ENCODE measurements around the gene TLCD3A. TPM values are rescaled to one million over a fixed set of nuclear protein-coding genes. Genes with fewer than 3 reads are reported as not detected.
"Not testable (repeated sequence)": the region's sequence is repeated elsewhere in the genome, so short reads cannot be mapped to it uniquely, and the experiment has no call there.

The TLCD3A gene
- total and polyA plus RNA-seq, 12 donors: 1.1 to 4.5 (median 2.6) TPM

DNA sequence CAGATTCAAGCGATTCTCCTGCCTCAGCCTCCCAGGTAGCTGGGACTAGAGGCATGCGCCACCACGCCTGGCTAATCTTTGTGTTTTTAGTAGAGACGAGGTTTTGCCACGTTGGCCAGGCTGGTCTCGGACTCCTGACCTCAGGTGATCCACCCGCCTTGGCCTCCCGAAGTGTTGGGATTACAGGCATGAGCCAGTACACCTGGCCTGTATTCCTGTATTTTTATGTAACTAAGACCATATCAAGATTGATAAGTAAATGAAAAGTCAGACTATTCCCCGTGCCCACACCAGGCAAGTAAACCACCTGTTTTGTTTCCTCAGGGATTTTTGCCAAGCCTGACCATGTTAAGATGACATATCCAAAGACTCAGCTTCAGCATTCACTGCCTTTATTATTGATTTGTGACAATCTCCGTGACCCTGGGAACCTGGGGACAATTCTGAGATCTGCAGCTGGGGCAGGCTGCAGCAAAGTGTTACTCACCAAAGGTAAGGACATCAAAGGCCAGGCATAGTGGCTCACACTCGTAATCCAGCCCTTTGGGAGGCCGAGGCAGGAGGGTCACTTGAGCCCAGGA is 55.3 kb downstream of the TLCD3A start:
- DNase-seq (no peak), ATAC-seq (no peak)
- intact Hi-C loops (cut with DNase I): no loop called here
- 88 to 92% methylated on average over 12 of the region's 12 CpGs for WGBS, 2 donors
- H3K27me3 ChIP-seq: no peaks in the 10 kb centered on the region
- no peak overlapping the region for H3K27ac ChIP-seq
- TF ChIP-seq, protein P1, sequence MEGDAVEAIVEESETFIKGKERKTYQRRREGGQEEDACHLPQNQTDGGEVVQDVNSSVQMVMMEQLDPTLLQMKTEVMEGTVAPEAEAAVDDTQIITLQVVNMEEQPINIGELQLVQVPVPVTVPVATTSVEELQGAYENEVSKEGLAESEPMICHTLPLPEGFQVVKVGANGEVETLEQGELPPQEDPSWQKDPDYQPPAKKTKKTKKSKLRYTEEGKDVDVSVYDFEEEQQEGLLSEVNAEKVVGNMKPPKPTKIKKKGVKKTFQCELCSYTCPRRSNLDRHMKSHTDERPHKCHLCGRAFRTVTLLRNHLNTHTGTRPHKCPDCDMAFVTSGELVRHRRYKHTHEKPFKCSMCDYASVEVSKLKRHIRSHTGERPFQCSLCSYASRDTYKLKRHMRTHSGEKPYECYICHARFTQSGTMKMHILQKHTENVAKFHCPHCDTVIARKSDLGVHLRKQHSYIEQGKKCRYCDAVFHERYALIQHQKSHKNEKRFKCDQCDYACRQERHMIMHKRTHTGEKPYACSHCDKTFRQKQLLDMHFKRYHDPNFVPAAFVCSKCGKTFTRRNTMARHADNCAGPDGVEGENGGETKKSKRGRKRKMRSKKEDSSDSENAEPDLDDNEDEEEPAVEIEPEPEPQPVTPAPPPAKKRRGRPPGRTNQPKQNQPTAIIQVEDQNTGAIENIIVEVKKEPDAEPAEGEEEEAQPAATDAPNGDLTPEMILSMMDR (IDR thresholded peaks at IDR 0.05): no peak
- peaks cover 7 to 32% (median 15%) of the 10 kb centered on the region in 9 donors for H3K4me1 ChIP-seq
- peaks cover 0 to 79% (median 28%) of the 10 kb centered on the region in 9 donors for H3K36me3 ChIP-seq
- no peaks in the 10 kb centered on the region for H3K9me3 ChIP-seq
- H3K4me3 ChIP-seq: no peak overlapping the region

DNA sequence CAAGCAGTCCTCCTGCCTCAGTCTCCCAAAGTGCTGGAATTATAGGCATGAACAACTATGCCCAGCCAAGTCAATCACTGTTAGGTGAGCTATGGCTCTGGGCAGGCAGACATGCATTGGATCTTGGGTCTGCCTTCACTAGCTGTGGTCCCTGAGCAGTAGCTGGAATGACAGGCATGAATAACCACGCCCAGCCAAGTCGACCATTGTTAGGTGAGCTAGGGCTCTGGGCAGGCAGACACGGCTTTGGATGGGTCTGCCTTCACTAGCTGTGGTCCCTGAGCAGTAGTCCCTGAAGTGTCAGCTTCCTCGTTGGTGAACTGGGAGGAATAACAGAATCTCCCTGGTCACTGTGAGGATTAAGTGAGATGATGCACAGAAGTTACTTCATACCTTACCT is 56.2 kb downstream of the TLCD3A start:
- ATAC-seq (no peak), DNase-seq (no peak)
- TF ChIP-seq, protein P1 (IDR thresholded peaks at IDR 0.05): no peak
- Histone ChIP-seq H3K36me3 (peaks cover 0 to 84% (median 28%) of the 10 kb centered on the region in 9 donors), H3K27me3 (no peaks in the 10 kb centered on the region), H3K4me1 (peaks cover 2 to 24% (median 7%) of the 10 kb centered on the region in 9 donors), H3K9me3 (no peaks in the 10 kb centered on the region), H3K4me3 (no peak overlapping the region), H3K27ac (no peak overlapping the region)
- 91 to 92% methylated on average over 4 of the region's 4 CpGs for WGBS, 2 donors
- intact Hi-C loops (cut with DNase I): no loop called here

- H3K4me3 ChIP-seq: no peak overlapping the region
- DNase-seq (no peak), ATAC-seq (no peak)
- intact Hi-C loops (cut with DNase I): no loop called here
- no peaks in the 10 kb centered on the region for H3K9me3 ChIP-seq
- no peak overlapping the region for H3K27ac ChIP-seq
- WGBS, 2 donors: 91 to 92% methylated on average over 14 of the region's 14 CpGs
- H3K4me1 ChIP-seq: peaks cover 0 to 18% (median 1%) of the 10 kb centered on the region in 9 donors
- TF ChIP-seq, protein P1 (IDR thresholded peaks at IDR 0.05): no peak
- peaks cover 0 to 77% (median 28%) of the 10 kb centered on the region in 9 donors for H3K36me3 ChIP-seq
- H3K27me3 ChIP-seq: no peaks in the 10 kb centered on the region
Observed at GRCh38 chr17:789160-789840, 56.9 kb downstream of the TLCD3A start.

GRCh38 chr17:789931-790873 is 57.8 kb downstream of the TLCD3A start:
- Histone ChIP-seq H3K4me1 (peaks cover 0 to 19% (median 9%) of the 10 kb centered on the region in 9 donors), H3K36me3 (peaks cover 0 to 69% (median 28%) of the 10 kb centered on the region in 9 donors), H3K27ac (peak overlapping the region in 1 of 10 donors; percentile 22)
- intact Hi-C loops (cut with DNase I): loop anchor here in 8 of 10 donors (5.0 to 10.0 kb wide), 5 partner anchors 55 to 267 kb away; no protein-coding TSS in a partner anchor
- ATAC-seq (peak; percentile 44 to 89 (median 64)), DNase-seq (peak; percentile 41 to 44)
- H3K9me3 ChIP-seq, H3K27me3 ChIP-seq, H3K4me3 ChIP-seq: not testable (repeated sequence)
- 53 to 65% methylated on average over 31 to 34 of the region's 38 CpGs for WGBS, 2 donors

GRCh38 chr17:790874-791247 is 58.5 kb downstream of the TLCD3A start:
- 52 to 70% methylated on average over 9 to 10 of the region's 12 CpGs for whole genome bisulfite sequencing, 2 donors
- ATAC-seq: peak in 4 of 8 donors; percentile 2 to 68 (median 26)
- not testable (repeated sequence) for H3K27ac ChIP-seq, H3K9me3 ChIP-seq, H3K27me3 ChIP-seq, DNase-seq
- H3K36me3 ChIP-seq: peaks cover 0 to 64% (median 28%) of the 10 kb centered on the region in 9 donors
- peaks cover 0 to 25% (median 15%) of the 10 kb centered on the region in 9 donors for H3K4me1 ChIP-seq
- peak overlapping the region in 5 of 10 donors; percentile 6 to 33 (median 16) for H3K4me3 ChIP-seq
- intact Hi-C loops (cut with DNase I): loop anchor here in 8 of 10 donors (5.0 to 10.0 kb wide), 5 partner anchors 54 to 266 kb away; no protein-coding TSS in a partner anchor
